ENCODE measurements around the gene TBRG1. TPM values are rescaled to one million over a fixed set of nuclear protein-coding genes. Genes with fewer than 3 reads are reported as not detected.

Gene TBRG1
- total RNA-seq, 4 donors from 2014 or later = 15.4 to 31.2 (median 19.8) TPM

GRCh38 chr11:124583781-124584180, 38.9 kb upstream of the TBRG1 start:
- Histone ChIP-seq H3K27ac (no peak overlapping the region), H3K4me3 (no peak overlapping the region), H3K4me1 (no peaks in the 10 kb centered on the region), H3K27me3 (peaks cover 0 to 6% (median 0%) of the 10 kb centered on the region in 4 donors), H3K36me3 (no peaks in the 10 kb centered on the region), H3K9me3 (no peaks in the 10 kb centered on the region)
- no peak for DNase-seq
- intact Hi-C loops (cut with DNase I) = loop anchor here (10.0 kb wide), 1 partner anchor 159 kb away; the partner anchor contains the start of gene OR8B4
- WGBS, 2 donors = 63 to 70% methylated on average over 8 of the region's 8 CpGs
- TF ChIP-seq POLR2A (IDR thresholded peaks at IDR 0.05) = no peak
- TF ChIP-seq, protein P1, sequence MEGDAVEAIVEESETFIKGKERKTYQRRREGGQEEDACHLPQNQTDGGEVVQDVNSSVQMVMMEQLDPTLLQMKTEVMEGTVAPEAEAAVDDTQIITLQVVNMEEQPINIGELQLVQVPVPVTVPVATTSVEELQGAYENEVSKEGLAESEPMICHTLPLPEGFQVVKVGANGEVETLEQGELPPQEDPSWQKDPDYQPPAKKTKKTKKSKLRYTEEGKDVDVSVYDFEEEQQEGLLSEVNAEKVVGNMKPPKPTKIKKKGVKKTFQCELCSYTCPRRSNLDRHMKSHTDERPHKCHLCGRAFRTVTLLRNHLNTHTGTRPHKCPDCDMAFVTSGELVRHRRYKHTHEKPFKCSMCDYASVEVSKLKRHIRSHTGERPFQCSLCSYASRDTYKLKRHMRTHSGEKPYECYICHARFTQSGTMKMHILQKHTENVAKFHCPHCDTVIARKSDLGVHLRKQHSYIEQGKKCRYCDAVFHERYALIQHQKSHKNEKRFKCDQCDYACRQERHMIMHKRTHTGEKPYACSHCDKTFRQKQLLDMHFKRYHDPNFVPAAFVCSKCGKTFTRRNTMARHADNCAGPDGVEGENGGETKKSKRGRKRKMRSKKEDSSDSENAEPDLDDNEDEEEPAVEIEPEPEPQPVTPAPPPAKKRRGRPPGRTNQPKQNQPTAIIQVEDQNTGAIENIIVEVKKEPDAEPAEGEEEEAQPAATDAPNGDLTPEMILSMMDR (IDR thresholded peaks at IDR 0.05) = no peak

DNA sequence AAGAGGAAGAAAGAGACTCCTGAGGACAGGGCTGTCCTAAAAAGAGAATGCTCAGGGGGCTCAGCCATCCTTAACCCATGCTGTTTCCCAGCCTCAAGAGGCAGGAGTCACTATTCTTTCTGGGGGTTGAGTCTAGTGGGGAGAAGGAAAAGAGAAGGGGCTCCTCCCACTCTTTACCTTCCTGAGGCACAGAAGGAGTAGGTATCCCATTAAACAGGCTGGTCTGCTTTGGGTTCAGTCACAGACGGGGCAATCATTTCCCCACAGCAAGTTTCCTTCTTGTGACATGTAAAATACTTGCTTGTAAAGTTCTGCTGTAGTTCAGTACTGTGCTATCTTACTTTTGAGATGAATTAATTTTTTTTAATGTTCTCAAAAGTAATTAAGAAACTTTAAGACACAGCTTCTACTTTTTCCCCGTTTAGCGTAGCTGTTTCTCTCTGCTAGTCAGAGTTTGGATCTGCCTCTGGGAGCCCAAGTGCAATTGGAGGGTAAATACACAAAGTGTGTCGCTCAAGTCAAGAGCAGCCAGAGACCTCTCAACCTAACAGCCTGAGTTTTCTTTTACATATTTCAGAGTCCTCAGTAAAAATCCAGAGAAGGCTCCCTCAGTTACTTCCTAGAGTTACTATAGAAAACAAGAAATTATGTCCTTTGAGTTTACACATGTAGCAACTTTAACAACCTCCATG, 37.8 kb upstream of the TBRG1 start:
- Histone ChIP-seq H3K36me3 (no peaks in the 10 kb centered on the region), H3K27ac (no peak overlapping the region), H3K9me3 (no peaks in the 10 kb centered on the region), H3K4me3 (no peak overlapping the region), H3K27me3 (peaks cover 0 to 6% (median 0%) of the 10 kb centered on the region in 4 donors), H3K4me1 (no peaks in the 10 kb centered on the region)
- no peak for DNase-seq
- intact Hi-C loops (cut with DNase I) = loop anchor here (10.0 kb wide), 1 partner anchor 160 kb away; the partner anchor contains the start of gene OR8B4
- 70% methylated on average over 3 to 4 of the region's 4 CpGs for WGBS, 2 donors
- no peak for TF ChIP-seq POLR2A (IDR thresholded peaks at IDR 0.05)
- TF ChIP-seq, protein P1 (IDR thresholded peaks at IDR 0.05) = no peak

DNA sequence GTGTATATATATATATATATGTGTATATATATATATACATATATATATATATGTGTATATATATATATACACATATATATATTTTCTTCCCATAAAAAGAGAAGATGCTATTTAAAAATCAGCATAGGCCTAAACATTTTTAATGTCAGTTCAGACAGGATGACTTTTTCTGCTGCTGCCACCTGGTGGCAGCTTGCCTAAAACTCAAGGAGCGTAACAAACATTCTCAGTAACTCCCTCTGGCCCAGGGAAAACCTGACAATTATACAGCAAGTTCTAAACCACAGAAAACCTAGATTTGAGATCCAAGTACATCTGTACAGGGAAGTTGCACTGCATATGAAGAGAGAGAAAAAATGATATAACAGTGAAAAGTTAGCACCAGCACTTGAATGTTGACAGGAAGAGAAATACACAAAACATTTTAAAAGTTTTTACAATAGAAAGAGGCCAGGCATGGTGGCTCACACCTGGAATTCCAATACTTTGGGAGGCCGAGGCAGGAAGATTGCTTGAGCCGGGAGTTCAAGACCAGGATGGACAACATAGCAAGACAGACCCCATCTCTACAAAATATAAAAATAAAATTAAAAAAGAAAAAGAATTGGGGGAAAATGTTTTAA, 36.3 kb upstream of the TBRG1 start:
- Histone ChIP-seq H3K36me3 (no peaks in the 10 kb centered on the region), H3K27me3 (peaks cover 0 to 6% (median 0%) of the 10 kb centered on the region in 4 donors), H3K4me3 (no peak overlapping the region), H3K9me3 (no peaks in the 10 kb centered on the region), H3K4me1 (no peaks in the 10 kb centered on the region), H3K27ac (no peak overlapping the region)
- intact Hi-C loops (cut with DNase I) = loop anchor here (10.0 kb wide), 1 partner anchor 162 kb away; the partner anchor contains the start of gene OR8B4
- TF ChIP-seq, protein P1 (IDR thresholded peaks at IDR 0.05) = peak in 5 of 6 experiments; percentile 14 to 55 (median 44)
- no peak for TF ChIP-seq POLR2A (IDR thresholded peaks at IDR 0.05)
- no peak for DNase-seq
- 26 to 48% methylated on average over 3 of the region's 3 CpGs for WGBS, 2 donors

GRCh38 chr11:124591430-124591829, 31.2 kb upstream of the TBRG1 start:
- Histone ChIP-seq H3K9me3 (no peaks in the 10 kb centered on the region), H3K4me1 (no peaks in the 10 kb centered on the region), H3K27me3 (peaks cover 0 to 19% (median 0%) of the 10 kb centered on the region in 4 donors), H3K27ac (no peak overlapping the region), H3K36me3 (no peaks in the 10 kb centered on the region), H3K4me3 (no peak overlapping the region)
- TF ChIP-seq, protein P1 (IDR thresholded peaks at IDR 0.05) = no peak
- TF ChIP-seq POLR2A (IDR thresholded peaks at IDR 0.05) = no peak
- no peak for DNase-seq
- 54 to 63% methylated on average over 2 of the region's 2 CpGs for WGBS, 2 donors
- intact Hi-C loops (cut with DNase I) = no loop called here

GRCh38 chr11:124592627-124593026, 30.0 kb upstream of the TBRG1 start:
- H3K4me1 ChIP-seq = no peaks in the 10 kb centered on the region
- intact Hi-C loops (cut with DNase I) = no loop called here
- peaks cover 0 to 20% (median 0%) of the 10 kb centered on the region in 4 donors for H3K27me3 ChIP-seq
- H3K36me3 ChIP-seq = no peaks in the 10 kb centered on the region
- H3K9me3 ChIP-seq = no peaks in the 10 kb centered on the region
- H3K27ac ChIP-seq = no peak overlapping the region
- 46 to 60% methylated on average over 6 of the region's 6 CpGs for WGBS, 2 donors
- TF ChIP-seq, protein P1 (IDR thresholded peaks at IDR 0.05) = no peak
- TF ChIP-seq POLR2A (IDR thresholded peaks at IDR 0.05) = no peak
- no peak for DNase-seq
- H3K4me3 ChIP-seq = no peak overlapping the region
